Peyer's patch (tissue), 4 donors: ENCODE measurements around the gene NMB.

Experiments used
- CTCF ChIP-seq, 6 experiments: fragments of 450-650 bp in 4 of 6; fragments of 200-600 bp in 2 of 6; sonication (generic) in 1 of 6; IDR thresholded peaks; one replicate each; pipeline ENCODE4 v1.5.1; 2017 to 2019; ENCODE audit warnings: antibody characterized with exemption in 6 of 6, mild to moderate bottlenecking in 3 of 6, moderate library complexity in 1 of 6
- POLR2A ChIP-seq, 2 donors: fragments of 450-650 bp; IDR thresholded peaks; one replicate each; pipeline ENCODE4 v1.5.1; 2017; ENCODE audit warnings: antibody characterized with exemption in 2 of 2, mild to moderate bottlenecking in 2 of 2, moderate library complexity in 2 of 2

GRCh38 chr15:84611631-84612030, 46.4 kb downstream of the NMB start:
- TF ChIP-seq POLR2A (IDR thresholded peaks at IDR 0.05), result no peak
- no peak for TF ChIP-seq CTCF (IDR thresholded peaks at IDR 0.05)
